WTC11 (cell line): ENCODE measurements around the gene TRAF7. TPM values are rescaled to one million over a fixed set of nuclear protein-coding genes. Genes with fewer than 3 reads are reported as not detected.
"Not testable (repeated sequence)": the region's sequence is repeated elsewhere in the genome, so short reads cannot be mapped to it uniquely, and the experiment has no call there.

Experiments
- ATAC-seq: fragments of 200-7000 bp; cut with Tn5 transposase; 2 replicates; pipeline ENCODE4 v1.10.0; 2021; ENCODE audit warnings: mild to moderate bottlenecking, moderate library complexity
- CTCF ChIA-PET: fragments of 300-600 bp; sonication (Branson Sonifier 250); formaldehyde crosslinking; loops from one replicate; lab custom pipeline; 2021; ENCODE audit warnings: antibody characterized with exemption; lab: Charles Lee
- POLR2A ChIA-PET: fragments of 350-600 bp; sonication (Branson Sonifier 250); formaldehyde crosslinking; loops from one replicate; lab custom pipeline; 2021; ENCODE audit warnings: antibody characterized with exemption; lab: Charles Lee
- DNase-seq: peaks from one replicate; pipeline ENCODE4 v3.0.0; 2021; ENCODE audit warnings: low spot score
- H3K27ac Mint-ChIP-seq: 2 replicates; pipeline ENCODE4 v1.8.0; 2021; ENCODE audit warnings: mixed read lengths
- H3K27me3 Mint-ChIP-seq: 2 replicates; pipeline ENCODE4 v1.8.0; 2021; ENCODE audit warnings: low read depth, mild to moderate bottlenecking, moderate library complexity, mixed read lengths
- H3K36me3 Mint-ChIP-seq: 2 replicates; pipeline ENCODE4 v1.8.0; 2021; ENCODE audit warnings: mixed read lengths
- H3K4me1 Mint-ChIP-seq: 2 replicates; pipeline ENCODE4 v1.8.0; 2022; ENCODE audit warnings: mixed read lengths
- H3K4me3 Mint-ChIP-seq: 2 replicates; pipeline ENCODE4 v1.8.0; 2021; ENCODE audit warnings: mild to moderate bottlenecking, moderate library complexity, mixed read lengths
- H3K9me3 Mint-ChIP-seq: 2 replicates; pipeline ENCODE4 v1.8.0; 2021; ENCODE audit warnings: mixed read lengths
- CTCF ChIP-seq: fragments of 200-600 bp; IDR thresholded peaks from 2 replicates; pipeline ENCODE4 v1.8.0; 2022; ENCODE audit warnings: antibody characterized with exemption
- ERG ChIP-seq: fragments of 250-450 bp; sonication (Bioruptor Pico); IDR thresholded peaks from 2 replicates; pipeline ENCODE4 v1.8.0; 2021; ENCODE audit warnings: mild to moderate bottlenecking
- GTF2I ChIP-seq: fragments of 250-450 bp; sonication (Bioruptor Pico); conservative IDR thresholded peaks from 2 replicates; pipeline ENCODE4 v1.4.0; 2021; ENCODE audit warnings: mild to moderate bottlenecking
- MYBL2 ChIP-seq: sonication (generic); formaldehyde crosslinking; IDR thresholded peaks from 2 replicates; pipeline ENCODE4 v1.8.1; 2023; ENCODE audit warnings: mild to moderate bottlenecking, moderate library complexity, missing genetic modification reagents
- NFATC4 ChIP-seq: fragments of 250-450 bp; sonication (Bioruptor Pico); IDR thresholded peaks from 2 replicates; pipeline ENCODE4 v1.9.0; 2021; ENCODE audit warnings: mild to moderate bottlenecking
- OVOL2 ChIP-seq: fragments of 250-450 bp; sonication (Bioruptor Pico); IDR thresholded peaks from 2 replicates; pipeline ENCODE4 v1.9.0; 2021; ENCODE audit warnings: mild to moderate bottlenecking, borderline replicate concordance
- ZMAT4 ChIP-seq: fragments of 250-450 bp; sonication (Bioruptor Pico); IDR thresholded peaks from 2 replicates; pipeline ENCODE4 v1.9.0; 2021; ENCODE audit warnings: mild to moderate bottlenecking
- ZNF232 ChIP-seq: sonication (generic); formaldehyde crosslinking; IDR thresholded peaks from 2 replicates; pipeline ENCODE4 v1.8.0; 2022; ENCODE audit warnings: mild to moderate bottlenecking, missing genetic modification reagents
- ZNF425 ChIP-seq: fragments of 250-450 bp; sonication (Bioruptor Pico); conservative IDR thresholded peaks from 2 replicates; pipeline ENCODE4 v1.9.0; 2021; ENCODE audit warnings: mild to moderate bottlenecking
- total RNA-seq: library from RNA; stranded (reverse); gene quantifications from 3 replicates; pipeline ENCODE4 v1.2.3, GENCODE V29; 2021

Gene TRAF7
- total RNA-seq, 1 experiment from 2014 or later: 148 TPM

- ChIA-PET POLR2A (interaction anchor here (1.1 kb wide), 1 partner anchor 12 kb away, joined by 4 read pairs; the partner anchor contains the start of gene BRICD5), CTCF (interaction anchor here (0.9 kb wide), 1 partner anchor 16 kb away, joined by 3 read pairs; no protein-coding TSS in a partner anchor)
- no peak overlapping the region for H3K4me3 Mint-ChIP-seq
- DNase-seq (no peak), ATAC-seq (no peak)
- TF ChIP-seq GTF2I: 0 out of 2 replicates have a peak, but pooled peaks have one; percentile 28
- TF ChIP-seq MYBL2 (CRISPR knock-in tag): no peak
- H3K27ac Mint-ChIP-seq: no peak overlapping the region
- H3K4me1 Mint-ChIP-seq: peaks cover 4% of the 10 kb centered on the region; the same call in 1 of the 2 replicates
- H3K27me3 Mint-ChIP-seq: peaks cover 56% of the 10 kb centered on the region
- no peaks in the 10 kb centered on the region for H3K36me3 Mint-ChIP-seq
- no peaks in the 10 kb centered on the region for H3K9me3 Mint-ChIP-seq
Measured at GRCh38 chr16:2199095-2199494, 43.5 kb downstream of the TRAF7 start.

GRCh38 chr16:2199621-2200139 lies 44.1 kb downstream of the TRAF7 start:
- H3K9me3 Mint-ChIP-seq: no peaks in the 10 kb centered on the region
- no peak overlapping the region for H3K27ac Mint-ChIP-seq
- CTCF ChIA-PET: interaction anchor here (0.9 kb wide), 1 partner anchor 15 kb away, joined by 3 read pairs; no protein-coding TSS in a partner anchor
- ATAC-seq (no peak), DNase-seq (no peak)
- H3K4me1 Mint-ChIP-seq: peaks cover 8% of the 10 kb centered on the region
- no peaks in the 10 kb centered on the region for H3K36me3 Mint-ChIP-seq
- POLR2A ChIA-PET: interaction anchor here (0.5 to 1.1 kb wide), 2 partner anchors 11 to 47 kb away, joined by 4 to 7 read pairs; partner anchors contain the start of gene BRICD5
- TF ChIP-seq ZNF232 (CRISPR knock-in tag) (no peak), ZNF425 (no peak), ERG (CRISPR knock-in tag) (no peak)
- peaks cover 56% of the 10 kb centered on the region for H3K27me3 Mint-ChIP-seq
- no peak overlapping the region for H3K4me3 Mint-ChIP-seq

GRCh38 chr16:2200313-2200712 lies 44.7 kb downstream of the TRAF7 start:
- Mint-ChIP-seq H3K36me3 (no peaks in the 10 kb centered on the region), H3K27me3 (peaks cover 56% of the 10 kb centered on the region), H3K4me3 (no peak overlapping the region), H3K9me3 (no peaks in the 10 kb centered on the region), H3K27ac (no peak overlapping the region), H3K4me1 (peaks cover 5% of the 10 kb centered on the region)
- POLR2A ChIA-PET: interaction anchor here (1.1 kb wide), 1 partner anchor 10 kb away, joined by 4 read pairs; the partner anchor contains the start of gene BRICD5
- TF ChIP-seq NFATC4 (CRISPR knock-in tag): no peak
- no peak for TF ChIP-seq MYBL2 (CRISPR knock-in tag)
- no peak for TF ChIP-seq ZMAT4 (CRISPR knock-in tag)
- TF ChIP-seq CTCF: no peak
- TF ChIP-seq OVOL2 (CRISPR knock-in tag): no peak
- CTCF ChIA-PET: interaction anchor here (0.9 kb wide), 1 partner anchor 15 kb away, joined by 3 read pairs; no protein-coding TSS in a partner anchor
- DNase-seq: no peak
- ATAC-seq: no peak

GRCh38 chr16:2203119-2203688 lies 47.6 kb downstream of the TRAF7 start:
- peak overlapping the region; percentile 35; the same call in 1 of the 2 replicates for H3K4me3 Mint-ChIP-seq
- H3K27ac Mint-ChIP-seq, ATAC-seq, DNase-seq, H3K9me3 Mint-ChIP-seq: not testable (repeated sequence)
- peaks cover 11% of the 10 kb centered on the region for H3K4me1 Mint-ChIP-seq
- peaks cover 13% of the 10 kb centered on the region for H3K36me3 Mint-ChIP-seq
- CTCF ChIA-PET: interaction anchor here (1.4 kb wide), 1 partner anchor 8 kb away, joined by 12 read pairs; no protein-coding TSS in a partner anchor
- H3K27me3 Mint-ChIP-seq: peaks cover 43% of the 10 kb centered on the region
- POLR2A ChIA-PET: interaction anchor here (0.7 kb wide), 1 partner anchor 68 kb away, joined by 3 read pairs; no protein-coding TSS in a partner anchor
